H9 (cell line): ENCODE results near the gene DDI1. TPM values are rescaled to one million over a fixed set of nuclear protein-coding genes. Genes with fewer than 3 reads are reported as not detected.

ENCODE experiments used
- DNase-seq: peaks from one replicate; pipeline ENCODE4 v3.0.0-alpha.2; 2017
- H2AFZ ChIP-seq: one replicate; pipeline ENCODE4 v1.6.1; 2013; ENCODE audit warnings: mild to moderate bottlenecking, low read length, control low read depth, moderate library complexity
- H2AK5ac ChIP-seq: 2 replicates; pipeline ENCODE4 v1.6.1; 2013; ENCODE audit warnings: low read length, control low read depth, mixed read lengths; ENCODE audit not compliant: insufficient read length
- H2BK120ac ChIP-seq: one replicate; pipeline ENCODE4 v1.6.1; 2013; ENCODE audit warnings: low read depth, mild to moderate bottlenecking, low read length, control low read depth, inconsistent platforms; ENCODE audit not compliant: poor library complexity, severe bottlenecking
- H2BK12ac ChIP-seq: 2 replicates; pipeline ENCODE4 v1.6.1; 2013; ENCODE audit warnings: low read length, control low read depth, mixed read lengths, low read depth; ENCODE audit not compliant: insufficient read length
- H2BK15ac ChIP-seq: 2 replicates; pipeline ENCODE4 v1.6.1; 2013; ENCODE audit warnings: low read depth, low read length, control low read depth
- H2BK20ac ChIP-seq: one replicate; pipeline ENCODE4 v1.6.1; 2013; ENCODE audit warnings: low read depth, mild to moderate bottlenecking, low read length, control low read depth, inconsistent platforms; ENCODE audit not compliant: poor library complexity, severe bottlenecking
- H2BK5ac ChIP-seq: 2 replicates; pipeline ENCODE4 v1.6.1; 2013; ENCODE audit warnings: low read length, control low read depth, mixed read lengths; ENCODE audit not compliant: insufficient read length
- H3K14ac ChIP-seq: 2 replicates; pipeline ENCODE4 v1.6.1; 2013; ENCODE audit warnings: low read length, control low read depth; ENCODE audit not compliant: insufficient read depth
- H3K18ac ChIP-seq: 2 replicates; pipeline ENCODE4 v1.6.1; 2013; ENCODE audit warnings: low read depth, mild to moderate bottlenecking, mixed read lengths, low read length, control low read depth; ENCODE audit not compliant: insufficient read length
- H3K23ac ChIP-seq: 2 replicates; pipeline ENCODE4 v1.6.1; 2013; ENCODE audit warnings: low read length, control low read depth, mixed read lengths, low read depth; ENCODE audit not compliant: insufficient read length
- H3K23me2 ChIP-seq: 2 replicates; pipeline ENCODE4 v1.6.1; 2013; ENCODE audit warnings: low read depth, mild to moderate bottlenecking, mixed read lengths, low read length, control low read depth; ENCODE audit not compliant: insufficient read length, poor library complexity, severe bottlenecking
- H3K27ac ChIP-seq: 2 replicates; pipeline ENCODE4 v1.5.1; 2013; ENCODE audit warnings: low read length, control low read depth, mixed read lengths, low read depth; ENCODE audit not compliant: insufficient read length
- H3K27me3 ChIP-seq: 2 replicates; pipeline ENCODE4 v1.6.1; 2013; ENCODE audit warnings: low read length, control low read depth, inconsistent platforms; ENCODE audit not compliant: insufficient read depth
- H3K4ac ChIP-seq: 2 replicates; pipeline ENCODE4 v1.6.1; 2013; ENCODE audit warnings: low read depth, mild to moderate bottlenecking, control low read depth, inconsistent platforms, low read length, moderate library complexity
- H3K4me1 ChIP-seq: 2 replicates; pipeline ENCODE4 v1.6.1; 2013; ENCODE audit warnings: low read length, control low read depth, inconsistent platforms; ENCODE audit not compliant: insufficient read depth
- H3K4me2 ChIP-seq: 2 replicates; pipeline ENCODE4 v1.6.1; 2013; ENCODE audit warnings: low read length, control low read depth, mixed read lengths; ENCODE audit not compliant: insufficient read length, insufficient read depth
- H3K56ac ChIP-seq: 2 replicates; pipeline ENCODE4 v1.6.1; 2013; ENCODE audit warnings: low read depth, mild to moderate bottlenecking, mixed read lengths, low read length, control low read depth; ENCODE audit not compliant: insufficient read length
- H3K79me1 ChIP-seq: 2 replicates; pipeline ENCODE4 v1.6.1; 2013; ENCODE audit warnings: low read depth, mild to moderate bottlenecking, moderate library complexity, low read length, control low read depth, inconsistent platforms; ENCODE audit not compliant: insufficient read depth, poor library complexity, severe bottlenecking
- H3K79me2 ChIP-seq: 2 replicates; pipeline ENCODE4 v1.6.1; 2013; ENCODE audit warnings: low read length, control low read depth, inconsistent platforms; ENCODE audit not compliant: insufficient read depth
- H3K9ac ChIP-seq: 2 replicates; pipeline ENCODE4 v1.6.1; 2013; ENCODE audit warnings: low read length, control low read depth, mixed read lengths; ENCODE audit not compliant: insufficient read length; ENCODE audit errors: extremely low read depth
- H3K9me3 ChIP-seq: one replicate; pipeline ENCODE4 v1.6.1; 2013; ENCODE audit warnings: low read depth, low read length, inconsistent platforms; ENCODE audit not compliant: control insufficient read depth
- H3T11ph ChIP-seq: one replicate; pipeline ENCODE4 v1.6.1; 2013; ENCODE audit warnings: mild to moderate bottlenecking, low read length, control low read depth, inconsistent platforms
- H4K20me1 ChIP-seq: one replicate; pipeline ENCODE4 v1.6.1; 2013; ENCODE audit not compliant: control insufficient read depth, insufficient read length, insufficient read depth
- H4K5ac ChIP-seq: 2 replicates; pipeline ENCODE4 v1.6.1; 2013; ENCODE audit warnings: low read depth, mild to moderate bottlenecking, mixed read lengths, low read length, control low read depth; ENCODE audit not compliant: insufficient read length
- H4K8ac ChIP-seq: replicated peaks from 2 replicates; pipeline ENCODE4 v1.6.1; 2013; ENCODE audit warnings: low read length, control low read depth, mixed read lengths, low read depth; ENCODE audit not compliant: insufficient read length
- H4K91ac ChIP-seq: 2 replicates; pipeline ENCODE4 v1.6.1; 2013; ENCODE audit warnings: low read depth, mild to moderate bottlenecking, moderate library complexity, mixed read lengths, low read length, control low read depth; ENCODE audit not compliant: insufficient read length
- H3K27ac Mint-ChIP-seq, 3 experiments: 2 replicates in 2 of 3; 3 replicates in 1 of 3; pipeline ENCODE4 v1.8.0; 2020 to 2021; ENCODE audit warnings: mixed read lengths in 3 of 3, mild to moderate bottlenecking in 1 of 3, moderate library complexity in 1 of 3
- H3K27me3 Mint-ChIP-seq: 2 replicates; pipeline ENCODE4 v1.8.0; 2021; ENCODE audit warnings: low read depth, mild to moderate bottlenecking, moderate library complexity, mixed read lengths
- H3K36me3 Mint-ChIP-seq, 3 experiments: 2 replicates in 2 of 3; 3 replicates in 1 of 3; pipeline ENCODE4 v1.8.0; 2020 to 2021; ENCODE audit warnings: low read depth in 3 of 3, mixed read lengths in 3 of 3; ENCODE audit not compliant: insufficient read depth in 1 of 3
- H3K4me1 Mint-ChIP-seq, 2 experiments: 2 replicates each; pipeline ENCODE4 v1.8.0; 2020; ENCODE audit warnings: mixed read lengths in 2 of 2
- H3K4me3 Mint-ChIP-seq, 2 experiments: 2 replicates in 1 of 2; 3 replicates in 1 of 2; pipeline ENCODE4 v1.8.0; 2020 to 2021; ENCODE audit warnings: mild to moderate bottlenecking in 2 of 2, mixed read lengths in 2 of 2, moderate library complexity in 1 of 2
- H3K9me3 Mint-ChIP-seq, 2 experiments: 2 replicates in 1 of 2; 3 replicates in 1 of 2; pipeline ENCODE4 v1.8.0; 2020; ENCODE audit warnings: mild to moderate bottlenecking in 2 of 2, mixed read lengths in 2 of 2, moderate library complexity in 1 of 2
- CTCF ChIP-seq: fragments of 200-600 bp; sonication (generic); conservative IDR thresholded peaks from 3 replicates; pipeline ENCODE4 v1.8.0; 2021; ENCODE audit warnings: antibody characterized with exemption, mild to moderate bottlenecking
- WGBS: extraction: QIAGEN DNeasy Blood & Tissue Kit; methylation state at CpG from one replicate; pipeline ENCODE4 v1.1.7; 2013; ENCODE audit warnings: missing lambda C conversion rate, low lambda C conversion rate, mixed read lengths; ENCODE audit not compliant: insufficient read length; ENCODE audit errors: extremely low coverage; 5-methylcytosine and 5-hydroxymethylcytosine counted together
- total RNA-seq: library from RNA; stranded (reverse); gene quantifications from 2 replicates; pipeline ENCODE4 v1.2.1, GENCODE V29; 2021

Gene DDI1
- total RNA-seq, 1 experiment from 2014 or later, result not detected

- Histone ChIP-seq H2BK20ac (no peak overlapping the region), H3K23me2 (no peaks in the 10 kb centered on the region), H3K79me2 (no peaks in the 10 kb centered on the region), H4K8ac (no peak overlapping the region), H2BK12ac (no peak overlapping the region), H4K20me1 (no peaks in the 10 kb centered on the region), H4K5ac (no peak overlapping the region), H3K9me3 (no peaks in the 10 kb centered on the region), H3K27ac (no peak overlapping the region), H3K4me1 (no peaks in the 10 kb centered on the region), H3K18ac (no peak overlapping the region), H2AFZ (no peak overlapping the region), H3T11ph (no peak overlapping the region), H2BK120ac (no peak overlapping the region), H2AK5ac (no peak overlapping the region), H3K79me1 (no peaks in the 10 kb centered on the region), H3K9ac (no peak overlapping the region), H3K4me2 (no peak overlapping the region), H3K23ac (no peak overlapping the region), H2BK5ac (no peak overlapping the region), H4K91ac (no peak overlapping the region), H2BK15ac (no peak overlapping the region), H3K14ac (no peak overlapping the region), H3K27me3 (no peaks in the 10 kb centered on the region), H3K56ac (no peak overlapping the region), H3K4ac (no peak overlapping the region)
- DNase-seq, result no peak
- Mint-ChIP-seq H3K9me3 (no peaks in the 10 kb centered on the region), H3K4me1 (peaks cover 3% of the 10 kb centered on the region in 2 experiments; a peak in 2 of 4 replicates), H3K27ac (no peak overlapping the region; a peak in 1 of 7 replicates), H3K36me3 (no peaks in the 10 kb centered on the region; a peak in 1 of 7 replicates), H3K4me3 (no peak overlapping the region), H3K27me3 (no peaks in the 10 kb centered on the region)
- WGBS, result no CpG with 5 or more reads among the region's 3 CpGs
- TF ChIP-seq CTCF, result no peak; the same call in 2 of the 3 replicates
Observed at GRCh38 chr11:104009744-104010143, 26.7 kb upstream of the DDI1 start.
